Uterus (tissue), 2 donors: ENCODE measurements around the gene RGP1.

Experiments used
- POLR2A ChIP-seq, 2 donors: fragments of 450-650 bp; IDR thresholded peaks; one replicate each; pipeline ENCODE4 v1.6.1; 2016; ENCODE audit warnings: antibody characterized with exemption in 2 of 2, mild to moderate bottlenecking in 1 of 2, moderate library complexity in 1 of 2
- TF ChIP-seq, protein P1 (sequence below), 4 experiments: fragments of 200-600 bp in 2 of 4; fragments of 450-650 bp in 2 of 4; sonication (generic) in 2 of 4; IDR thresholded peaks; one replicate each; pipeline ENCODE4 v1.5.1; 2016 to 2019; ENCODE audit warnings: antibody characterized with exemption in 4 of 4, mild to moderate bottlenecking in 2 of 4, moderate library complexity in 1 of 4

DNA sequence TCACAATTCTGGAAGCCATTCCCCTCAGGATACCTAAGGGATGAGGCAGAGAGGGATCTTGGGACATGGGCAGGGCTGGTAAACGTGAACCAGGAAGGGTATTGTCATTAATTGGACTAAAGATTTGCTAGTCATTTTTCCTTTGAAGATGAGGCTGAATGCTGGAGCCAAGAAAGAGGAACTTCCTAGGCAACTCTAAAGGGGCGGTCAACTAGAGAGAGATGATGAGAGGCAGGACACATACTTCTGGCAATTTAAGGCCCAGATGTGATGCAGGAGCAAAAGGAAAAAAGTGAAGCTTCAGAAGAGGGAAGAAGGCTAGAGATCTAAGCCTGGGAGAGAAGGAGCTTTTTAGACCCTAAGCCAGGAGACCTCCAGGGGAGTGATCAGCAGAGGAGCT is 5.6 kb upstream of the RGP1 start:
- TF ChIP-seq, protein P1, sequence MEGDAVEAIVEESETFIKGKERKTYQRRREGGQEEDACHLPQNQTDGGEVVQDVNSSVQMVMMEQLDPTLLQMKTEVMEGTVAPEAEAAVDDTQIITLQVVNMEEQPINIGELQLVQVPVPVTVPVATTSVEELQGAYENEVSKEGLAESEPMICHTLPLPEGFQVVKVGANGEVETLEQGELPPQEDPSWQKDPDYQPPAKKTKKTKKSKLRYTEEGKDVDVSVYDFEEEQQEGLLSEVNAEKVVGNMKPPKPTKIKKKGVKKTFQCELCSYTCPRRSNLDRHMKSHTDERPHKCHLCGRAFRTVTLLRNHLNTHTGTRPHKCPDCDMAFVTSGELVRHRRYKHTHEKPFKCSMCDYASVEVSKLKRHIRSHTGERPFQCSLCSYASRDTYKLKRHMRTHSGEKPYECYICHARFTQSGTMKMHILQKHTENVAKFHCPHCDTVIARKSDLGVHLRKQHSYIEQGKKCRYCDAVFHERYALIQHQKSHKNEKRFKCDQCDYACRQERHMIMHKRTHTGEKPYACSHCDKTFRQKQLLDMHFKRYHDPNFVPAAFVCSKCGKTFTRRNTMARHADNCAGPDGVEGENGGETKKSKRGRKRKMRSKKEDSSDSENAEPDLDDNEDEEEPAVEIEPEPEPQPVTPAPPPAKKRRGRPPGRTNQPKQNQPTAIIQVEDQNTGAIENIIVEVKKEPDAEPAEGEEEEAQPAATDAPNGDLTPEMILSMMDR (IDR thresholded peaks at IDR 0.05): no peak
- TF ChIP-seq POLR2A (IDR thresholded peaks at IDR 0.05): no peak
